OCI-M1 (cell line): ENCODE results near the gene TSTD1.
A peak's percentile ranks its signal among the peaks of the same experiment; 100 is the strongest.
"Not testable (repeated sequence)": the region's sequence is repeated elsewhere in the genome, so short reads cannot be mapped to it uniquely, and the experiment has no call there.

Source experiments
- DNase-seq: peaks from one replicate; lab custom pipeline; 2025; lab: John Stamatoyannopoulos, UW

Gene TSTD1

DNA sequence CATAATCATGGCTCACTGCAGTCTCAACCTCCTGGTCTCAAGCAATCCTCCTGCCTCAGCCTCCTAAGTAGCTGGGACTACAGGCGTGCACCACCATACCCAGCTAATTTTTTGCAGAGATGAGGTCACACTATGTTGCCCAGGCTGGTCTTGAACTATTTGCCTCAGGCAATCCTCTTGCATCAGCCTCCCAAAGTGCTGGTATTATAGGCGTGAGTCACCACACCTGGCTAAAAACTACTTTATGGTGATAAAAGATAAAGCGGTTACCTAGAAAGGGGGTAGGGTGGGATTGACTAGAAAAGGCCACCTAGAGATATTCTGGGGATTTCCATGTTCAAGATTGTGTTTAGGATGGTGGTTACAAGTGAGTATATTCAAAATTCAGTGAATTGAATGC, 5.0 kb downstream of the TSTD1 start:
- DNase-seq: no peak

DNA sequence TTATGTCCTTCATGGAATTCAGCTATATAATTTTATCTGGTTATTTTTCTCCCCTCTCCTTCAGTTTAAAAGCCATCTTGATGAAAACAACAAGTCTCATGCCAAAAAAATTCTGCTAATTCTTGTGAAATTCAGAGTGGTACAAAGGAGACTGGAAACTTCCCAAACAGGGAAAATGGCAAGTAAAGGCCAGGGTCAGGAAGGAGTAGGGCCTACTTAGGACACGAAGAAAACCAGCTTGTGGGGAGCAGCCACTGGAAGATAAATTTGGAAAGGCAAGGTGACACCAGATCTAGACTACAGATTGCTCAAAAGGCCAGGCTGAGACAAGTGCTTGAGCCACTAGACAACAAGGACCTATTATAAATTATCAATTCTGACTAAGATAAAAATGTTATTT, 6.4 kb downstream of the TSTD1 start:
- DNase-seq: no peak

DNA sequence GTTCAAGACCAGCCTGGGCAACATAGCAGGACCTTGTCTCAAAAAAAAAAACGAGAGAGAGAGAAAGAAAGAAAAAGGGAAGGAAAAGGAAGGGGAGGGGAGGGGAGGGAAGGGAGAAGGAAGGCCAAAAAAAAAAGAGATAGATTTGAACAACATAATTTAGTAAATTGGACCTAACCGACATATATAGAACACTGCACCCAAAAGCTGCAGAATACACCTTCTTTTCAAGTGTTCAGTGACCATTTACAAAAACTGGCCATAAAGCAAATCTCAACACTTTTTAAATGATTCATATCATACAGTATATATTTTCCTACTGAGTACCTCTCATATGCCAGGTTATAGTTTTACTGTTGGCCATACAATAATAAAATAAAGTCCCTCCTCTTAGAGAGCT, 6.9 kb downstream of the TSTD1 start:
- no peak for DNase-seq

DNA sequence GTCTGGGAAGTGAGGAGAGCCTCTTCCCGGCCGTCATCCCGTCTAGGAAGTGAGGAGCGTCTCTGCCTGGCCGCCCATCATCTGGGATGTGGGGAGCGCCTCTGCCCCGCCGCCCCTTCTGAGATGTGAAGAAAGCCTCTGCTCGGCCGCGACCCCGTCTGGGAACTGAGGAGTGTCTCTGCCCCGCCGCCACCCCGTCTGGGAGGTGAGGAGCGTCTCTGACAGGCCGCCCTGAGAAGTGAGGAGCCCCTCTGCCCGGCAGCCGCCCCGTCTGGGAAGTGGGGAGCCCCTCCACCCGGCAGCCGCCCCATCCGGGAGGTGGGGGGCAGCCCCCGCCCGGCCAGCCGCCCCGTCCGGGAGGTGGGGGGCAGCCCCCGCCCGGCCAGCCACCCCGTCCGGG, 9.3 kb downstream of the TSTD1 start:
- DNase-seq: not testable (repeated sequence)

DNA sequence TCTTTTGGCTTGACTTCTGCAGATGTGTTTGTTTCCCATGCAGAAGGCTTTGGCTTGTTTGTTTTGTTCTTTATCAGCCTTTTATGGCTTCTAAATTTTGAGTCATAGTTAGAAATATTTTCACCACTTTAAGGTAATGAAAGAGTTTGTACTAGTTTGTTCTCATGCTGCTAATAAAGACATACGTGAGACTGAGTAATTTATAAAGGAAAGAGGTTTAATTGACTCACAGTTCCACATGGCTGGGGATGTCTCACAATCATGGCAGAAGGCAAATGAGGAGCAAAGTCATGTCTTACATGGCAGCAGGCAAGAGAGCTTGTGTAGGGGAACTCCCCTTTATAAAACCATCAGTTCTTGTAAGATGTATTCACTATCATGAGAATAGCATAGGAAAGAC, 11.8 kb downstream of the TSTD1 start:
- DNase-seq: not testable (repeated sequence)

DNA sequence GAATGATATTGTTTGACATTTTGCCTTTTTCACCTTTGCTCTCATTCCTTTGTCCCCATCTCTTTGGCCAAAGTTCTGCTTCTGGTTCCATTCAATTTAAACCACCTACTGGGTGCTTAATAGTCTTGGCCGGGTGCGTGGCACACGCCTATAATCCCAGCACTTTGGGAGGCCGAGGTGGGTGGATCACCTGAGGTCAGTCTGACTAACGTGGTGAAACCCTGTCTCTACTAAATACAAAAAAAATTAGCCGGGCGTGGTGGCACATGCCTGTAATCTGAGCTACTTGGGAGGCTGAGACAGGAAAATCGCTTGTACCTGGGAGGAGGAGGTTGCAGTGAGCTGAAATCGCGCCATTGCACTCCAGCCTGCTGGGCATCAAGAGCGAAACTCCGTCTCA, 16.3 kb downstream of the TSTD1 start:
- not testable (repeated sequence) for DNase-seq

DNA sequence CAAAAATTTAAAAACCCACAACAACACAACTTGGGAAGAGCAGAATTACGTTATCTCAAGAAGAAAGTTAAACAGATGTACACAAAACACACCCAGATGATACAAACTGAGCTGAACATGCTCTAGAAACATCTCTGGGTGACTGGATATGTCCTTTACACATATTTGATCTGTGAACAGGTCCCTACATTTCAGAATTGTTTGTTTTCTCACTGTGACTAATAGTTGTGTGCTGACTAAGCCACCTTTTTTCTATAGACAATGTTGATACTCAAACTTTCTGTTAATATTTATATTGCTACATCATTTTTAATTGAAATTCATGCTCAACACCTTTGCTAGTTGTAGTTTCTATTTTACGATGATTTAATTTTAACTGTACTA, 16.8 kb downstream of the TSTD1 start:
- no peak for DNase-seq

DNA sequence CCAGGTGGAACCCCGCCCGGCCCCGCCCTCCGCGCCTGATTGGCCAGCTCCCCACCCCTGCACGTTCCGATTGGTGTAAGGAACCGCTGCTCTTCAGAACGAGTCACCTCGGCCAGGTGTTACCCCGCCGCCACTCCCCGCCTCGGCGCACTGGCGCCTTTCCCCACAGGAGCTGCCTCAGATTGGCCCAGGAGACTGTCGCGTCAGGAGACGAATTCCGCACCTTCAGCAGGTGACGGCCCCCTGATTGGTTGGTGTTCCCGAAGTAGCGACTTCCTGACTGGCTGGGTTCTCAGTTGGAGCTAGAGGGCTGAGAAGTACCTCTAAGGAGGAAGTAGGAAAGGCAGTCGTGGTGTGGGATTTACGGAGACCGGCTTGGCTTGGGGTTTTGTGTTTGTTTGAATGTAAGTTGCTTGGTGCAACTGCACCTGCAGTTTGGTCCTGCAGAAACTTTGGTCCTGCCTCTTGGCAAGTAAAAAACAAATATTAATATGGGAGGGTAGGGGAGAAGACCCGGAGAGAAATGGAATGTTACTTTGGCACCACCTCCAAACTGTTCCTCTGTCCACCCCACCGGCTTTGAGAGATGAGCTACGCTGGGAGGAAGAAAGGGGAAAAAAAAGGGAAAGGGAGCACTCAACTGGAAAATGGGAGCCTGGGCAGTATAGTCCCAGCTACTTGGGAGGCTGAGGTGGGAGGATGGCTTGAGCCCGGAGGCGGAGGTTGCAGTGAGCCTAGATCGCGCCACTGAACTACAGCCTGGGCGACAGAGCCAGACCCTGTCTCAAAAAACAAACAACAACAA, 17.4 kb downstream of the TSTD1 start:
- peak; percentile 97 for DNase-seq

DNA sequence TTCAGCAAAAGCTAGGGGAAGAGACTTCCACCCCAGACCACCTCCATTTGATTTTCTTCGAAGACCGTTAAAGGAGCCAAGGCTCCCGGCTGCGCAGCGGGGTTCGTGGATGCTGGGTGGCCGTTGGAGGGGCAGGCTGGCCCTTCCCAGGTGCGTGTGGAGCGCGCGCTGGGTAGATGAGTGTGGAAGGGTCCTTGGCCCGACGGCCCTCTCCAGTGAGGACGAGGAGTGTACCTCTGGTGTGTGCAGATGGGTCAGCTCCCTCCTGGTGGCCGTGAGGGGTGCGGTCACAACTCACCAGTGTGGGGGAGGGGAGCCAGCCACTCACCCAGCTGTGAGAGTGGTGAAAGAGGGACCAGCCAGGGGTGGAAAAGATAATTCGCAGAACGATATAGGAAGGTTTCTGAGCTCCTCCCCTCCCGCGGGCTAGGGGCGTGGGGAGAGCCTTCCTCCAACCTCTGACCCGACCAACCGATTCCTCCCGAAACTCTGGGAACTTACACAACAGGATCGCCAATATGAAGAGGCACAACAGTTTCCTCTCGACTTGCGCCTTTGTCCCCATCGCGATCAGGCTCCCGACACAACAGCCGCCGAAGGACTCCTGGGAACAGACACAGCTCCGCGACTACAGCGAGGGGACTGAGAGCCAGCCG, 18.1 kb downstream of the TSTD1 start, which contains the start of gene F11R:
Gene F11R, minus strand, starts transcription at position 644 of the 656 bp plus-strand sequence. Its CDS starts 79 bp downstream, at position 565.
- peak; percentile 95 for DNase-seq

DNA sequence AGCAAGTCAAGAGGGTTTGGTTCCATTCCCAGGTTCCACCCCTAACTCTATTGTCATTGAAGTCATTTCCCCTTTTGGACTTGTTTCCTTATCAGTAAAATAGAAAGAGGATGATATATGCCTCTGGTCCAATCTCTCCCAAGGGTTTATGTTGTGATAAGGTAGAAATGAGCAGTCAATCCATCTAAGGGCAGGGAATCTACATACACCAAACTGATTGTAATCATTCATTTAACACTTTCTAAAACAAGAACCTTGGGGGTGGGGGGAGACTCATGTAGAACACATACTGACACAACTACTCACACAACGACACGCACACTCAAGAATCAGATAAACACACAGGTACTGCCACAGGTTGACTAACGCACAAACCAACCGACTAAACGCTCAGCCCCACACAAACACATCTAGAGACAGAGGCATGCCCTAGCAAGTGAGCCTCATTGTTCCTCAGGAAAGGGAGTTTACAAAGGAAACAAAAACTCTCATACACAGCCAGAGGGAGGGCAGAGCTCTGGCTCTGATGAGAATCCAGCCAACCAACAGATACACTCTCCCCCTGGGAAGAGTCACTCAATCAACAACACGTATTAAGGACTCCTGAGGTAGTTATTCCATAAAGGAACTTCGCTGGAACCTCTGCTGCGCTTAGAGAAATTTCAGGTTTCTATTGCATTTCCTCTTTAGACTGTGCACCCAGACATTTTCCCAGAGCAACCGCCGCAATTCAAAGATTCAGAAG, 18.8 kb downstream of the TSTD1 start:
- peak; percentile 70 for DNase-seq

DNA sequence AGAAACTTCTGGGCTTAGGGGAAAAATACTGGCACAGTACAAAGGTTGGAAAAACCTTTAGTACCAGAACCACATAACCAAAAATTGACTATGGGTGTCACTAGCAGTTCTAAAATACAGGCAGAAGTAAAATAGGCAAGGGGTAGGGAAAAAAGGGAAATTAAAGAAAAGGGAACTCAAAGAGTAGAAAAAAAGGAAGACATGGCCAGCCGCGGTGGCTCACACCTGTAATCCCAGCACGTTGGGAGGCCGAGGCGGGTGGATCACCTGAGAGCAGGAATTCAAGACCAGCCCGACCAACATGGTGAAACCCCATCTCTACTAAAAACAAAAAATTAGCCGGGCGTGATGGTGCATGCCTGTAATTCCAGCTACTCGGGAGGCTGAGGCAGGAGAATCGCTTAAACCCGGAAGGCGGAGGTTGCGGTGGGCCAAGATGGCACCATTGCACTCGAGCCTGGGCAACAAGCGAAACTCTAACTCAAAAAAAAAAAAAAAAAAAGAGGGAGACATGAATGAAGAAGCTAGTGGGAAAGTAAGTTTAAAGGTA, 19.6 kb downstream of the TSTD1 start:
- peak; percentile 33 for DNase-seq

DNA sequence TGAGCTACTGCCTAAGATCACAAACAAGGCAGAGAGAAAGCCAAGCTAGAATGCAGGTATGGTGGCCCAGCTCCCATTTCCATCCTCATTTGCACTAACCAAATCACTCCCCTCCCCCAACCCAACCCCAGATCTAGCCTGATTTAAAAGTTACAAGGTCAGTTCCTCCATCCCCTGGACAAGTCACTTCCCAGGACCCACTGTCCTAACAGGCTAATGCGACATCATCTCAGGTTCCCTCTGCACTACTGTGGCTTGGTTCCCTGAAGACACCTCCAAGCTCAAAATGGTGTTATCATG, 20.2 kb downstream of the TSTD1 start:
- DNase-seq: no peak

DNA sequence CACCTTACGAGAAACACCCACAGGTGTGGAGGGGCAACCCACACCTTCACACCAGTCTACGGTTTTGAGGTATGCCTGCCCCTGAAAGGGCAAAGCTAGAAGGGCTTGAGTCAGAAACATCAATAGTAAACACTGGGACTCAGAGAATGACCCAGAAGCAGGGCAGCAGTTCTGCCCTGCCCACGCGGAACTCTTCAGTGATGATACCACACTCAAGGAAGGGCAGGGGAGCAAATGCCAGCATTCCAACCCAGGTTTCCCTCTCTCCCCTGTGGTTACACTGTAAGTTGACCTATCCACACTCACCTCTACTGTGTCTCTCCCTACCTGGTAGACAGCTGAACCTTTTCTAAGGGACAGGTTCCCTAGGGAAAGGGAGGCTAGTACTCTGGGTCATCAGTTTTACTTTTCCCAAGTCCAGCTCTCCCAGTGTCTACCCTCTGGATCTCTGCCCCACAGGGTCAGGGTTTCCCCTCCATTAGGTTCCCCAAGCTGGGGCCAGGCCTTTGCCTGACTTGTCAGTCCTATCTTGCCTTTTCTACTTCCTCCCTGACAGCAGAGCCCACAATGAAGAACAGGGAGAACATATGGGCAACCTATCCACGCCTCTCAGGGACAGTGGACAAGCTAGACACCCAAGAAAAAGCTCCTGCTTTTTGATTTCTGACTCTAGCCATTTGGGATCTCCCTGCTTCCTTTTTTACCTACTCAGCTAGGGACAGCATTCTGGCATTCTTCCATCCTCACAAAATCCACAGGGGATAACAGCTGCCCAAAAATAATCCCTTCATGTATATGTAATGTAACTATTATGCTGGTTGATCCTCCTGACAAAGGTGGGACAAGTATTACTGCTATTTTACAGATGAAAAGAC, 20.8 kb downstream of the TSTD1 start:
- DNase-seq: no peak

DNA sequence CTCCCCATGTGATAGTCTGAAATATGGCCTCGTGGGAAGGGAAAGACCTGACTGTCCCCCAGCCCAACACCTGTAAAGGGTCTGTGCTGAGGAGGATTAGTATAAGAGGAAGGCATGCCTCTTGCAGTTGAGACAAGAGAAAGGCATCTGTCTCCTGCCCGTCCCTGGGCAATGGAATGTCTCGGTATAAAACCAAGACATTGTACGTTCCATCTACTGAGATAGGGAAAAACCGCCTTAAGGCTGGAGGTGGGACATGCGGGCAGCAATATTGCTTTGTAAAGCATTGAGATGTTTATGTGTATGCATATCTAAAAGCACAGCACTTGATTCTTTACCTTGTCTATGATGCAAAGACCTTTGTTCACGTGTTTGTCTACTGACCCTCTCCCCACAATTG, 21.6 kb downstream of the TSTD1 start:
- DNase-seq: not testable (repeated sequence)

DNA sequence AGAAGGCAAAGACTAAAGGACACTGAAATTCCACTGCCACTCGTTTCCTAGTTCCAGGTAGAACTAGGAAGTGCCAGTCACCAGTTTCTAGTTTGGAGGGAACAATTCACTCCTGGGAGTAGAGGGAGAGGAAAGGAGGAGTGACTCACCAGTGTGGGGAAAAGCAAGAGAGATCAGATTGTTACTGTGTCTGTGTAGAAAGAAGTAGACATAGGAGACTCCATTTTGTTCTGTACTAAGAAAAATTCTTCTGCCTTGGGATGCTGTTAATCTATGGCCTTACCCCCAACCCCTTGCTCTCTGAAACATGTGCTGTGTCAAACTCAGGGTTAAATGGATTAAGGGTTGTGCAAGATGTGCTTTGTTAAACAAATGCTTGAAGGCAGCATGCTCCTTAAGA, 22.1 kb downstream of the TSTD1 start:
- DNase-seq: not testable (repeated sequence)

DNA sequence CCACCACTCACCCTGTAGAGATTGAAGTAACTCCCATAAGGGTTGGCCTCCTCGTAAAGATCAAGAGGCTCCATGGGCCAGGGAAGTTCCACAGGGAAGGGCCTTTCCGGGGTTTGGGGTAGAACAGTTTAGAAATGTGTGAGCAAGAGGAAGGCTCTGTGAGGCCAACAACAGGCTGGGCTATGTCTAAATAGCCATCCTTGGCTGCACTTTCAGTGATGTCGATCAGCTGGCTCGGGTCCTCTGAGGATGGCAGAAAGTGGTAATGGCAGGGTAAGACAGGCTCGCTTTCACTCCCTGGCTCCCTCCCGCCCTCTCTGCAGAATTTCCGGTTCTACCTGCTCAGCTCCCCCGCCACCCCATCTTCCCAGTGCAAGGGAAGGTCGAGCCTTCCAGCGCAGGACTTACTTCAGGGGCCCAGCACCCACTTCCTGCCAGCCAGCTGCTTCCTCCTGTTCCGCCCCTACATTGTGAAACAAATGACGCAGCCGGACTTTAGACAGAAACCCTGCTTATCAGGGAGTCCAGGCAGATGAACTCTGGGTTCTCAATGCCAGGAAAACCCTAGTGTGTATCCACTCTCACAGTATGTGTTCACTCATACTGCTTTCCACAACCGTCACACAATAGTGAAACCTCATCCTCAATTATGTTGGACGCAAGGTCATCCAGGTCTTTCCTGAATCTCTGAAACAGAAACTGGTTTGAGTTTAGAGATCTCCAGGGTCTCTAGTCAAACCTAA, 25.1 kb downstream of the TSTD1 start:
- DNase-seq: peak; percentile 97

DNA sequence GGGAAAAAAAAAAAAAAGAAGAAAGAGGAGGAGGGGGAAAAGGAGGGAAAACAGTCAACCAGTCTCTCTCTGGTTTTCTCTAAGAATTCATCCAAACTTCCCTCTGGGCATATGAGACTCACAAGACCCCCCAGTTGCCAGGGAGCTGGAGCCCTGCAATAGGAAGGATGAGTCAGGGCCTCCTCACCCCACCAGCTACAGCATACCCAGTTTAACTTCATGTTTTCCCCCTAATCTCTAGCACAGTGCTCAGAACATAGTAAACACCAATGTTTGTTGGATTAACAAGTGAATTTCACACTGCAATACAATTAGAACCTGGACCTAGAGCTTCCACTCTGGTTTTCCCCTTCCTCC, 25.7 kb downstream of the TSTD1 start:
- DNase-seq: peak; percentile 67

DNA sequence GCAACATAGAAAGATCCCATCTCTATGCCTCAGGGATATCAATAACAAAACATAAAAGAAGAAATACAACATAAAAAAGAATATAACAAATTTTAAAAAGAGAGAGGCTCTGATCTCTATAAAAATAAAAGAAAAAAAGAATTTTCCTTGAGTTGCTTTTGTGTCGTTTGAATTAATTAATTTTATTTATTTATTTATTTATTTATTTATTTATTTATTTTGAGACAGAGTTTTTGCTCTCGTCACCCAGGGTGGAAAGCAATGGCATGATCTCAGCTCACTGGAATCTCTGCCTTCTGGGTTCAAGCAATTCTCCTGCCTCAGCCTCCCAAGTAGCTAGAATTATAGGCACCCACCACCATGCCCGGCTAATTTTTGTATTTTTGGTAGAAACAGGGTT, 26.3 kb downstream of the TSTD1 start:
- DNase-seq: no peak

DNA sequence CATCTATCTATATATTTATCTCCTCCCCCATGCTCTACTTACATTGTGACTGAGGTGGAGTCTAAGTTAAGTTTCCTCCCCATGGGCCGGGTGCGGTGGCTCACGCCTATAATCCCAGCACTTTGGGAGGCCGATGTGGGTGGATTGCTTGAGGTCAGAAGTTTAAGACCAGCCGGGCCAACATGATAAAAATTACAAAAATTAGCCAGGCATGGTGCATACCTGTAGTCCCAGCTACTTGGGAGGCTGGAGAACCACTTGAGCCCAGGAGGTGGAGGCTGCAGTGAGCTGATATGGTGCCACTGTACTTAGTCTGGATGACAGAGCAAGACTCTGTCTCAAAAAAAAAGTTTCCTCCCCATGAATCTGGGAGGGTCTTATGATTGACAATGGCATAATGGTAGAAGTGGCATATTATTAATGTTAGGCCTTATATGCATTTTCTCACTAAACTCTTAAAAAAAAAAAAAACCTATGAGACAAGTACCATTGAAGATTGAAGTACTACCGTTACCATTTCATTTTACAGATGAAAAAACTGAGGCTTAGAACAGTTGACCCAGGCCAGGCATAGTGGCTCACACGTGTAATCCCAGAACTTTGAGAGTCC, 29.1 kb downstream of the TSTD1 start:
- DNase-seq: peak; percentile 35

DNA sequence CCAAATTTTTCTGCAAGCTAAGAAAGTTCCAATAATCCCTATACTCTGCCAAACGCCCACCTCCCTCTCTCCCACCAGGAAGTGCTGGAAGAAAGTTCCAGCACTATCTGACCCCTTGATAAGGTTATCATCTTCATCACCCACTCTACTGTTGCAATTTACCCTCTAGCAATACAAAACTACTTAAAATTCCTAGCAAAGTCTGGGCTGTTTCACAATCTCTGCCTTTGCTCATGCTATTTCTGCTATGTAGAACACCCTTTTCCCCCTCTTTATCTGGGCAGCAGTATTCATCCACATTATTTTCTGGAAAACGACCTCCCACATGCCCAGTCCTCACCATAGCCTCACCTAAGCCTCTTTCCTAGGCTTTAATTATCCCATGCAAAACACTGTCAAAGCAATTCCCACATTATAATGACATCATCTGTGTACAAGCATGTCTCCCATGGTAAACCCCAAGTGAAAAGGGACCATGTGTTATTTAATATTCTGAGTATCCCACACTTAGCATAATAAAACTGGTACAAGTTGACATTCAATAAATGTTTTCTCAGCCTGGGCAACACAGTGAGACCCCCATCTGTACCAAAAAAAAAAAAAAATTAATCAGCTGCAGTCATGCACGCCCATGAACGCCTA, 29.8 kb downstream of the TSTD1 start:
- no peak for DNase-seq
